ENCODE measurements around the gene ZNF532.
"Not testable (repeated sequence)": the region's sequence is repeated elsewhere in the genome, so short reads cannot be mapped to it uniquely, and the experiment has no call there.

ZNF532 gene

GRCh38 chr18:59006461-59007067 lies 141.9 kb downstream of the ZNF532 start:
- DNase-seq (ENCODE audit: low read depth, low spot score), result no peak

GRCh38 chr18:59008302-59008974 lies 143.8 kb downstream of the ZNF532 start:
- peak; percentile 81 for DNase-seq (ENCODE audit: low read depth, low spot score)

GRCh38 chr18:59009846-59010245 lies 145.2 kb downstream of the ZNF532 start:
- DNase-seq (ENCODE audit: low read depth, low spot score), result no peak

GRCh38 chr18:59011289-59011688 lies 146.6 kb downstream of the ZNF532 start:
- no peak for DNase-seq (ENCODE audit: low read depth, low spot score)

GRCh38 chr18:59011786-59012185 lies 147.1 kb downstream of the ZNF532 start:
- no peak for DNase-seq (ENCODE audit: low read depth, low spot score)

GRCh38 chr18:59012815-59013705 lies 148.4 kb downstream of the ZNF532 start:
- no peak for DNase-seq (ENCODE audit: low read depth, low spot score)

GRCh38 chr18:59013744-59014143 lies 149.1 kb downstream of the ZNF532 start:
- DNase-seq (ENCODE audit: low read depth, low spot score), result no peak

- no peak for DNase-seq (ENCODE audit: low read depth, low spot score)
Measured at GRCh38 chr18:59015531-59016152, 151.0 kb downstream of the ZNF532 start.

- DNase-seq (ENCODE audit: low read depth, low spot score), result no peak
Measured at GRCh38 chr18:59021500-59021899, 156.8 kb downstream of the ZNF532 start.

- no peak for DNase-seq (ENCODE audit: low read depth, low spot score)
Measured at GRCh38 chr18:59022167-59022945, 157.7 kb downstream of the ZNF532 start.

GRCh38 chr18:59024829-59025228 lies 160.2 kb downstream of the ZNF532 start:
- DNase-seq (ENCODE audit: low read depth, low spot score), result no peak

GRCh38 chr18:59025532-59025931 lies 160.9 kb downstream of the ZNF532 start:
- DNase-seq (ENCODE audit: low read depth, low spot score), result not testable (repeated sequence)

GRCh38 chr18:59026364-59026763 lies 161.7 kb downstream of the ZNF532 start:
- DNase-seq (ENCODE audit: low read depth, low spot score), result no peak

- no peak for DNase-seq (ENCODE audit: low read depth, low spot score)
Measured at GRCh38 chr18:59026831-59027410, 162.2 kb downstream of the ZNF532 start.

- DNase-seq (ENCODE audit: low read depth, low spot score), result peak; percentile 18
Measured at GRCh38 chr18:59029663-59030429, 165.2 kb downstream of the ZNF532 start.

- DNase-seq (ENCODE audit: low read depth, low spot score), result no peak
Measured at GRCh38 chr18:59032308-59032707, 167.6 kb downstream of the ZNF532 start.

- DNase-seq (ENCODE audit: low read depth, low spot score), result no peak
Measured at GRCh38 chr18:59033359-59033758, 168.7 kb downstream of the ZNF532 start.

GRCh38 chr18:59033974-59034373 lies 169.3 kb downstream of the ZNF532 start:
- no peak for DNase-seq (ENCODE audit: low read depth, low spot score)

- DNase-seq (ENCODE audit: low read depth, low spot score), result no peak
Measured at GRCh38 chr18:59035591-59035990, 170.9 kb downstream of the ZNF532 start.

Measured in ELF-1 (cell line).